GM06990 (cell line): ENCODE data around the gene CAMK2B.
"Not testable (repeated sequence)": the region's sequence is repeated elsewhere in the genome, so short reads cannot be mapped to it uniquely, and the experiment has no call there.

Experiments used
- DNase-seq: peaks from one replicate; pipeline ENCODE4 v3.0.0-alpha.2; 2011; ENCODE audit not compliant: insufficient read length; ENCODE audit errors: extremely low read depth
- H3K27me3 ChIP-seq: replicated peaks from 2 replicates; pipeline ENCODE4 v1.6.0; 2011; ENCODE audit warnings: low read length; ENCODE audit not compliant: control insufficient read depth, insufficient read depth
- H3K36me3 ChIP-seq: 2 replicates; pipeline ENCODE4 v1.5.1; 2011; ENCODE audit warnings: low read length; ENCODE audit not compliant: control insufficient read depth, insufficient read depth
- H3K4me3 ChIP-seq: replicated peaks from 2 replicates; pipeline ENCODE4 v1.5.1; 2011; ENCODE audit warnings: low read depth, mild to moderate bottlenecking, control low read depth, low read length
- TF ChIP-seq, protein P1 (sequence below): IDR thresholded peaks from 2 replicates; pipeline ENCODE4 v1.5.1; 2011; ENCODE audit warnings: low read length, control low read depth, mild to moderate bottlenecking, inconsistent platforms; ENCODE audit not compliant: insufficient read depth, poor library complexity, severe bottlenecking

CAMK2B gene

DNA sequence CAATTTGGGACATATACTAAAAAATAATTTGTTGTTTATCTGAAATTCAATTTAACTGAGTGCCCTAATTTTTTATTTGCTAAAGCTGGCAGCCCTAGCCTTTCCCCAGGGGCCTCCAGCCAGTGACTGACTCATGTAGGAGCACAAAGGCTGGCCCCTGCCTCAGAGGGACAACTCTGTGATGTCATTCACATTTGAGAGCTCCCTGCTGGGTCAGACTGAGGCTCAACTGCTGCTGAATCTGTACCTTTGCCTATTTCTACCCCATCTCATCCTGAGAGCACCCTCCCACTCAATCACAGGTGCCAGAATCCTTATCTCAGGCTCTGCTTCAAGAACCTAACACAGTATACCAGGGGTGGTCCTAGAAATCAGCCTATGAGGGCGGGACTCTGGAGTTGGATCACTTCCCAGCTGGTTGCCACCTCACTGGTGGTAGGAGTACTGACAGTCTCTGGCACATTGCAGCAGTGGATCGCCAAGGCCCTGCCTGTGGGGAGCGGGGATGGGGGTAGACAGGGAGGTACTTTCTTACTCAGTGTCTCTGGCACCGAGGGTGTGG lies 147.7 kb downstream of the CAMK2B start:
- H3K4me3 ChIP-seq = no peak overlapping the region
- TF ChIP-seq, protein P1, sequence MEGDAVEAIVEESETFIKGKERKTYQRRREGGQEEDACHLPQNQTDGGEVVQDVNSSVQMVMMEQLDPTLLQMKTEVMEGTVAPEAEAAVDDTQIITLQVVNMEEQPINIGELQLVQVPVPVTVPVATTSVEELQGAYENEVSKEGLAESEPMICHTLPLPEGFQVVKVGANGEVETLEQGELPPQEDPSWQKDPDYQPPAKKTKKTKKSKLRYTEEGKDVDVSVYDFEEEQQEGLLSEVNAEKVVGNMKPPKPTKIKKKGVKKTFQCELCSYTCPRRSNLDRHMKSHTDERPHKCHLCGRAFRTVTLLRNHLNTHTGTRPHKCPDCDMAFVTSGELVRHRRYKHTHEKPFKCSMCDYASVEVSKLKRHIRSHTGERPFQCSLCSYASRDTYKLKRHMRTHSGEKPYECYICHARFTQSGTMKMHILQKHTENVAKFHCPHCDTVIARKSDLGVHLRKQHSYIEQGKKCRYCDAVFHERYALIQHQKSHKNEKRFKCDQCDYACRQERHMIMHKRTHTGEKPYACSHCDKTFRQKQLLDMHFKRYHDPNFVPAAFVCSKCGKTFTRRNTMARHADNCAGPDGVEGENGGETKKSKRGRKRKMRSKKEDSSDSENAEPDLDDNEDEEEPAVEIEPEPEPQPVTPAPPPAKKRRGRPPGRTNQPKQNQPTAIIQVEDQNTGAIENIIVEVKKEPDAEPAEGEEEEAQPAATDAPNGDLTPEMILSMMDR = no peak
- DNase-seq = no peak
- H3K36me3 ChIP-seq = no peaks in the 10 kb centered on the region
- H3K27me3 ChIP-seq = peaks cover under 1% of the 10 kb centered on the region

DNA sequence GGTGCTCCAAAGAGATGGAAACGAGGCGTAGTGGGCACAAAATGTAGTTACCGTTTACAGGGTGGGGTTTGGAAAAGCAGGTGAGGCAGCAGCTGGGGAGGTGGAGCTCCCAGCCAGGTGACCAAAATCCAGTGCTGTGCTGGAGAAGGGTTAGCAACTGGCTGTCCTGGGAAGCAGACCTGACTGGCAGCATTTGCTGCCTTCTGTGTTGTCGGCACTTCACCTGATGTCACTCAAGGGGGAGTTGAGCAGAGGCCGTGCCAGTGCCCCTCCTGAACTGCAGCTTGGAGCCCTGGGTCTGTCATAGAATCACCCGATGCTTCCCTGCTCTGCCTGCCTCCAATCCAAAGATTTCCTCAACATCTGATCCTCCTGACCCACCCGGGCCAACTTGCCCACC lies 148.9 kb downstream of the CAMK2B start:
- no peak for DNase-seq
- Histone ChIP-seq H3K27me3 (no peaks in the 10 kb centered on the region; the same call in 1 of the 2 replicates), H3K36me3 (no peaks in the 10 kb centered on the region), H3K4me3 (no peak overlapping the region)
- TF ChIP-seq, protein P1 = no peak

DNA sequence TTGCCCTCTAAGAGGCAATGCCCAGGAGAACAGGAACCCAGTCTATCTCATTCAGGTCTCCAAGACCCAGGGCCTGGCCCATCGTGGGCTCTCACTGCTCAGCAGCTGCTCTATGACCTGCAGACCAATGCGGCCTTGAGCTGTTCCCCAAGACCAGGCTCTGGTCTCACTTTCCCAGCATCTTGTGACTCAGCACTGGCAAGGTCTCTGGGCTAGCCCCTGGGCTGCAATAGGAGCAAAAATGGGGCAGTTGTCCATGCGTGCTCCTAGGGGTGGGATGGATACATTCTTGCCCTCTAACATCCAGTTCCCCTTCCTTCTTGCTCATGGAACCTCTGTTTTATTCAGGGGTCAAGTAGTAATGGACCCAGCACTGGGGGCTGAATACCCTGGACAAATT lies 149.7 kb downstream of the CAMK2B start:
- TF ChIP-seq, protein P1 = no peak

DNA sequence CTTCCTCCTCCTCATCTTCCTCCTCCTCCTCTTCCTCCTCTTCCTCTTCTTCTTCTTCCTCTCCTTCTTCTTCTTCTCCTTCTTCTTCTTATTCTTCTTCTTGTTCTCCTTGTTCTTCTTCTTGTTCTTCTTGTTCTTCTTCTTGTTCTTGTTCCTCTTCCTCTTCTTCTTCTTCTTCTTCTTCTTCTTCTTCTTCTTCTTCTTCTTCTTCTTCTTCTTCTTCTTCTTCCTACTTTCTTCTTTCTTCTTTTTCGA lies 150.8 kb downstream of the CAMK2B start:
- H3K36me3 ChIP-seq, DNase-seq, H3K27me3 ChIP-seq, H3K4me3 ChIP-seq: not testable (repeated sequence)

More for the DNA sequence above, 149.7 kb downstream of the CAMK2B start:
- Histone ChIP-seq H3K36me3 (no peaks in the 10 kb centered on the region), H3K4me3 (no peak overlapping the region), H3K27me3 (no peaks in the 10 kb centered on the region; the same call in 1 of the 2 replicates)
- DNase-seq = no peak

DNA sequence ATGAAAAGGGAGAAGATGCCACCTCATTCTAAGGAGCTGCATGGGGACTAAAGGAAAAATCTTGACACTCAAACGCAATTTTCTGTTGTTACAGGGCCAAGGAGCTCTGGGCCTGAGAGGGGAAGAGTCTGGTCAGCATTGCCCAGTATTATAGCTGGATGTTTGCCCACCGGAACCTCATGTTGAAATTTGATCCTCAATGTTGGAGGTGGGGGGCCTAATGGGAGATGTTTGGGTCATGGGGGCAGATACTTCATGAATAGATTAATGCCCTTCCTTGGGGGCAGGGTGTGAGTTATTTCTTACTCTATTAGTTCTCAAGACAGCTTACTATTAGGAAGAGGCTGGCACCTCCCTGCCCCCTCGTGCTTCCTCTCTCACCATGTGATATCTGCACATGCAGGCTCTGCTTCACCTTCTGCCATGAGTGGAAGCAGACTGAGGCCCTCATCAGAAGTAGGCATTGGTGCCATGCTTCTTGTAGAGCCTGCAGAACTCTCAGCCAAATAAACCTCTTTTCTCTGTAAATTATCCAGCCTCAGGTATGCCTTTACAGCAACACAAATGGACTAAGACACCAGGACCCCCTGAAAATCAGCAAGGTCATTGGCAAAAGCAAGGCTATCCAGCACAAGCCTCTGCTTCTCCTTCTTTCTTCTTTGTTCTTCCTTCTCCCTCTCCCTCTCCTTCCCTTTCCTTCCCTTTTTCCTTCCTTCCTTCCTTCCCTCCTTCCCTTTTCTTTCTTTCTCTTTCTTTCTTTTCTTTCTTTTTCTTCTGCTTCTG lies 151.3 kb downstream of the CAMK2B start:
- Histone ChIP-seq H3K4me3 (no peak overlapping the region), H3K36me3 (no peaks in the 10 kb centered on the region), H3K27me3 (no peaks in the 10 kb centered on the region; the same call in 1 of the 2 replicates)
- no peak for DNase-seq
- TF ChIP-seq, protein P1 = no peak

DNA sequence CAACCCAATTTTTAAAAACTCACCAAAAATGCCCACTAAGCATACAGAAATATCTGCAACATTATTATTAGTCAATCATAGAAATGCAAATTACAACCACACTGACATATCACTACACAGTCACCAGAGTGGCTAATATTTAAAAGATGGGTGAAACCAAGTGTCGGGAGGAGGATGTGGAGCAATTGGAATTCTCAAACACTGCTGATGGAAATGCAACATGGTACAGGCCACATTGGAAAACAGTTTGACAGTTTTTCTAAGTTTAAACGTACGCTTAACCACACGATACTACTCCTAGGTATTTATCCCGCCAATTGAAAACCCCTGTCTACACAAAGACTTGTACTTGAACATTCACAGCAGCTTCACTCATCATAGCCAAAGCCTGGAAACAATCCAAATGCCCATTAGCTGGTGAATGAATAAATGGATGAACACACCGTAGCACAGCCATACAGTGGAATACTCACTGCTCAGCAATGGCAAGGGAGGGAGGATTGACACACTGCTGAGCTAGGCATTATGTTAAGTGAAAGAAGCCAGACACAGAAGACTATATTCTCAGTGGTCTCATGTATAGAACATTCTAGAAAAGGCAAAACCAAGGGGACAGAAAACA lies 152.5 kb downstream of the CAMK2B start:
- Histone ChIP-seq H3K27me3 (no peaks in the 10 kb centered on the region; the same call in 1 of the 2 replicates), H3K36me3 (no peaks in the 10 kb centered on the region), H3K4me3 (no peak overlapping the region)
- DNase-seq = no peak
- TF ChIP-seq, protein P1 = no peak
